ENCODE measurements around the gene PIRT. TPM values are rescaled to one million over a fixed set of nuclear protein-coding genes. Genes with fewer than 3 reads are reported as not detected.
A peak's percentile ranks its signal among the peaks of the same experiment; 100 is the strongest.

Gene PIRT
- total RNA-seq, 4 donors from 2014 or later = 0.35 to 2.0 (median 1.2) TPM

- H3K9me3 ChIP-seq = no peaks in the 10 kb centered on the region
- no peak for DNase-seq
- no peak for TF ChIP-seq POLR2A (IDR thresholded peaks at IDR 0.05)
- TF ChIP-seq, protein P1, sequence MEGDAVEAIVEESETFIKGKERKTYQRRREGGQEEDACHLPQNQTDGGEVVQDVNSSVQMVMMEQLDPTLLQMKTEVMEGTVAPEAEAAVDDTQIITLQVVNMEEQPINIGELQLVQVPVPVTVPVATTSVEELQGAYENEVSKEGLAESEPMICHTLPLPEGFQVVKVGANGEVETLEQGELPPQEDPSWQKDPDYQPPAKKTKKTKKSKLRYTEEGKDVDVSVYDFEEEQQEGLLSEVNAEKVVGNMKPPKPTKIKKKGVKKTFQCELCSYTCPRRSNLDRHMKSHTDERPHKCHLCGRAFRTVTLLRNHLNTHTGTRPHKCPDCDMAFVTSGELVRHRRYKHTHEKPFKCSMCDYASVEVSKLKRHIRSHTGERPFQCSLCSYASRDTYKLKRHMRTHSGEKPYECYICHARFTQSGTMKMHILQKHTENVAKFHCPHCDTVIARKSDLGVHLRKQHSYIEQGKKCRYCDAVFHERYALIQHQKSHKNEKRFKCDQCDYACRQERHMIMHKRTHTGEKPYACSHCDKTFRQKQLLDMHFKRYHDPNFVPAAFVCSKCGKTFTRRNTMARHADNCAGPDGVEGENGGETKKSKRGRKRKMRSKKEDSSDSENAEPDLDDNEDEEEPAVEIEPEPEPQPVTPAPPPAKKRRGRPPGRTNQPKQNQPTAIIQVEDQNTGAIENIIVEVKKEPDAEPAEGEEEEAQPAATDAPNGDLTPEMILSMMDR (IDR thresholded peaks at IDR 0.05) = no peak
- no peak overlapping the region for H3K27ac ChIP-seq
- no peaks in the 10 kb centered on the region for H3K4me1 ChIP-seq
- H3K27me3 ChIP-seq = no peaks in the 10 kb centered on the region
- H3K36me3 ChIP-seq = no peaks in the 10 kb centered on the region
- H3K4me3 ChIP-seq = no peak overlapping the region
Measured at GRCh38 chr17:10836145-10836544, 1.7 kb downstream of the PIRT start.

DNA sequence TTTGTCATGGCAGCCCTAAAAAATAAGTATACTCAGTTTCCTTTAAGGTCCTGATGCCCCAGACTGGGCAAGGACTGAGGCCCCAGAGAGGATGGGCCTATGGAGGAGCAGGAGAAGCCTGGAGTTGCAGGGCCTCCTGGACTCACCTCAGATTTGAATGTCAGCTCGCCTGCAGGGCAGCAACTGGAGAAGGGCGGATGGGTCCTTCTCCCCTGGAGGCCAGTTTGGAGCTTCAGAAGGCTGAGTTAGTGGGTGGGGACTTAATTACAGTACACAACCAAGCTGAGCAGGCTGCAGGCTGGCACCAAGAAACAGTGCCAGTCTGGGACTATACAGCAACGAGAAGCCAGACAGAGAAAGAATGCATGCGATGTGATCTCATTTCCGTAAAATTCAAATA lies 6.2 kb downstream of the PIRT start:
- no peak overlapping the region for H3K4me3 ChIP-seq
- no peak for TF ChIP-seq POLR2A (IDR thresholded peaks at IDR 0.05)
- TF ChIP-seq, protein P1 (IDR thresholded peaks at IDR 0.05) = no peak
- no peak overlapping the region for H3K27ac ChIP-seq
- no peaks in the 10 kb centered on the region for H3K36me3 ChIP-seq
- no peaks in the 10 kb centered on the region for H3K4me1 ChIP-seq
- H3K27me3 ChIP-seq = no peaks in the 10 kb centered on the region
- no peaks in the 10 kb centered on the region for H3K9me3 ChIP-seq
- no peak for DNase-seq

DNA sequence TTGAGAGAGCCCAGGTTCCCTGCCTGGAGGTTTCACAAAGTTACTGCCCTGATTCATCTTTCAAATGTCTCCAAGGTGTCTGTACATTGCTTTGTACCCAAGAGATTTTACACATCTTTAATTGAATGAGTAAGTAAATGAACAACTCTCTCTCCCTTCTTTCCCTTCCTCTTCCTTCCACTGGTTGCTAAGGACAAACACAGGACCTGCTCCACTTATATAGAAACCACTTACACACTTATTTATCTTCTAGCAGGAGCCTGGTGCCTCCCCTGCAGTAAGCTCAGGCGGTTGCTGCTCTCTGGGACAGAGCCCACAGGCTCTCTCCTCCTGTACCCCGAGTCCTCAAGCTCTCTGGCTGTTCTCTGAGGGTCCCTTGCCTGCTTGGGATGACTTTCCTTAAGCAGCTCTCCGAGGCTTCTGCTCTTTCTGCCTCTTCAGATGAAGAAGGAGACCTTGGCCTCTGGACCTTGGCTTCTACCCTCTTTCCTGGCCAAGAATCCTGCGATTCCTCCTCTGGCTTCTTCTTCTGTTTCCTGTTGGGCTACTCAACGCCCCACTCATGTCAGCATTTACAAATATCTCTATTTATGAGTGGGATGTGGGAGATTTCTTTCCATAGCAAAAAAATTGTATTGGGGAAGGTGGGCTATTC lies 9.9 kb downstream of the PIRT start:
- no peaks in the 10 kb centered on the region for H3K4me1 ChIP-seq
- no peak overlapping the region for H3K4me3 ChIP-seq
- peak overlapping the region in 1 of 4 donors; percentile 36 for H3K27ac ChIP-seq
- H3K36me3 ChIP-seq = no peaks in the 10 kb centered on the region
- H3K9me3 ChIP-seq = no peaks in the 10 kb centered on the region
- TF ChIP-seq POLR2A (IDR thresholded peaks at IDR 0.05) = no peak
- TF ChIP-seq, protein P1 (IDR thresholded peaks at IDR 0.05) = no peak
- no peak for DNase-seq
- H3K27me3 ChIP-seq = no peaks in the 10 kb centered on the region

GRCh38 chr17:10824874-10825273 lies 13.0 kb downstream of the PIRT start:
- no peaks in the 10 kb centered on the region for H3K4me1 ChIP-seq
- DNase-seq = no peak
- no peaks in the 10 kb centered on the region for H3K9me3 ChIP-seq
- no peak overlapping the region for H3K27ac ChIP-seq
- H3K27me3 ChIP-seq = no peaks in the 10 kb centered on the region
- H3K36me3 ChIP-seq = no peaks in the 10 kb centered on the region
- H3K4me3 ChIP-seq = no peak overlapping the region
- no peak for TF ChIP-seq POLR2A (IDR thresholded peaks at IDR 0.05)
- TF ChIP-seq, protein P1 (IDR thresholded peaks at IDR 0.05) = no peak

DNA sequence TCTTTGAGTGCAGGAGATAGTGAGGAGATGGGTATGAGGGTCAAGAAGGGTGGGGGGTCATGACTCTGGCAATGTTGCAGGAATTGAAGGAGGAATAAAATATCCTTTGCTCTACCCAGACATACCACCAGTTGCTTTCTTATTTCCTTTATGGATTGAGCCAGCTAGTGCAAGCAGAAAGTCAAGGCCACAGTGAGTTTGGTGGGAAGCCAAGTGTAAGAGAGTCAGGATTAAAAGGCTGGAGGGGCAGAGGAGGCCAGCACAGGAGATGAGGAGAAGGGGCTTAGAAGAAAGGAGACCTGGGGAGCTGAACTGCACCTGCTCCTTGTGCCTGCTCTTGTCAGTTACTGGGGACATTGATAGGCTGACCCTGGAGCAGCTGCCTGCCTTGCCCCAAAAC lies 16.1 kb downstream of the PIRT start:
- H3K27me3 ChIP-seq = no peaks in the 10 kb centered on the region
- no peak overlapping the region for H3K4me3 ChIP-seq
- TF ChIP-seq, protein P1 (IDR thresholded peaks at IDR 0.05) = no peak
- no peak for TF ChIP-seq POLR2A (IDR thresholded peaks at IDR 0.05)
- no peaks in the 10 kb centered on the region for H3K36me3 ChIP-seq
- H3K9me3 ChIP-seq = no peaks in the 10 kb centered on the region
- no peak overlapping the region for H3K27ac ChIP-seq
- H3K4me1 ChIP-seq = no peaks in the 10 kb centered on the region
- no peak for DNase-seq

DNA sequence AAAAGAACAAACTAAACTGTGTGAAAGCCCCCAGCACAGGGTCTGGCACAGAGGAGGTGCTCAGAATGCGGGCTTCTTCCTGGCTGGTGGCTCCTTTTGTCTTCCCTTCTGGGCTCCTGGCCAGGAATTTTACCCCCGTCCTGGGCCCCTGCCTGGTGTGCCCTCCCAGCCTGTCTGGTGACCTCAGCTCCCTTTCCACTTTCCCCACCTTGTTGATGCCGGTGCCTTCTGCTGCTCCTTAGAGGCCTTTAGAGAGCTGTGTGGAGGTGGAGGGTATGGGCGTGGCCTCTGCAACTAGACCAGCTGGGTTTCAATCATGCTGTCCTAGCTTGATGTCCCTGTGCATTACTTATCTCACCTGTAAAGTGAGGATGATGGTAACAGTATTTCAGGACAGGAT lies 16.8 kb downstream of the PIRT start:
- TF ChIP-seq, protein P1 (IDR thresholded peaks at IDR 0.05) = no peak
- no peak for TF ChIP-seq POLR2A (IDR thresholded peaks at IDR 0.05)
- H3K27me3 ChIP-seq = no peaks in the 10 kb centered on the region
- no peak for DNase-seq

More for the DNA sequence above, 16.8 kb downstream of the PIRT start:
- no peaks in the 10 kb centered on the region for H3K4me1 ChIP-seq
- no peak overlapping the region for H3K27ac ChIP-seq
- no peaks in the 10 kb centered on the region for H3K9me3 ChIP-seq
- no peaks in the 10 kb centered on the region for H3K36me3 ChIP-seq
- H3K4me3 ChIP-seq = no peak overlapping the region
